Esophagus squamous epithelium (tissue), 4 donors: ENCODE results near the gene LMTK2.

ENCODE experiments used
- POLR2A ChIP-seq, 4 donors: fragments of 450-650 bp; IDR thresholded peaks; one replicate each; pipeline ENCODE4 v1.6.1; 2017; ENCODE audit warnings: antibody characterized with exemption in 4 of 4, mild to moderate bottlenecking in 4 of 4, moderate library complexity in 3 of 4
- TF ChIP-seq, protein P1 (sequence below), 6 experiments: fragments of 450-650 bp in 4 of 6; fragments of 200-600 bp in 2 of 6; sonication (generic) in 2 of 6; IDR thresholded peaks; one replicate each; pipeline ENCODE4 v1.5.1; 2016 to 2019; ENCODE audit warnings: antibody characterized with exemption in 6 of 6, mild to moderate bottlenecking in 4 of 6, moderate library complexity in 4 of 6

DNA sequence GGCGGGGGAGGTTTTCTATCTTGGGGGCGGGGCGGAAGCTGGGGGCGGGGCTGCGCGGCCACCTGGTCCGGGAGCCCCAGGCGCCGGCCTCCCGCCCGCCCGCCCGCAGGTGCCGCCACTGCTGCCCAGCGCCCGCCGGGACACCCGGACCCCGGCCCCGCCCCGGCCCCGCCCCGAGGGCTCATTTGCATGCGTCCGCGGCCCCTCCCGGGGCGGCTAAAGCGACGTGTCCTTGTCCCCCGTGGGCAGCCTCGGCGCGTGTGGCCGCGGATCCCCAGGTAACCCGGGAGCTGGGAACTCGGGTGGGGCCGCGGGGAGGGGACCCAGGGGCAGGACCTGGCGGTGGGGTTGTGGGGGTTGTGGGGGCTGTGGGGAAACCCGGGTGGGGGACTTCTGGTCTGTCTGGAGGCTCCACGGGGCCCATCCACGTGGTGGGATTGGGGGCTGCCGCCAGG, 104.6 kb downstream of the LMTK2 start, which contains the start of gene BHLHA15:
- TF ChIP-seq, protein P1, sequence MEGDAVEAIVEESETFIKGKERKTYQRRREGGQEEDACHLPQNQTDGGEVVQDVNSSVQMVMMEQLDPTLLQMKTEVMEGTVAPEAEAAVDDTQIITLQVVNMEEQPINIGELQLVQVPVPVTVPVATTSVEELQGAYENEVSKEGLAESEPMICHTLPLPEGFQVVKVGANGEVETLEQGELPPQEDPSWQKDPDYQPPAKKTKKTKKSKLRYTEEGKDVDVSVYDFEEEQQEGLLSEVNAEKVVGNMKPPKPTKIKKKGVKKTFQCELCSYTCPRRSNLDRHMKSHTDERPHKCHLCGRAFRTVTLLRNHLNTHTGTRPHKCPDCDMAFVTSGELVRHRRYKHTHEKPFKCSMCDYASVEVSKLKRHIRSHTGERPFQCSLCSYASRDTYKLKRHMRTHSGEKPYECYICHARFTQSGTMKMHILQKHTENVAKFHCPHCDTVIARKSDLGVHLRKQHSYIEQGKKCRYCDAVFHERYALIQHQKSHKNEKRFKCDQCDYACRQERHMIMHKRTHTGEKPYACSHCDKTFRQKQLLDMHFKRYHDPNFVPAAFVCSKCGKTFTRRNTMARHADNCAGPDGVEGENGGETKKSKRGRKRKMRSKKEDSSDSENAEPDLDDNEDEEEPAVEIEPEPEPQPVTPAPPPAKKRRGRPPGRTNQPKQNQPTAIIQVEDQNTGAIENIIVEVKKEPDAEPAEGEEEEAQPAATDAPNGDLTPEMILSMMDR (IDR thresholded peaks at IDR 0.05), result no peak
- TF ChIP-seq POLR2A (IDR thresholded peaks at IDR 0.05), result no peak
